ENCODE data around the gene PPARG. TPM values are rescaled to one million over a fixed set of nuclear protein-coding genes. Genes with fewer than 3 reads are reported as not detected.

PPARG gene
- total and polyA plus RNA-seq, 2 of the 8 experiments (the other 6 are each of a cell fraction or from before 2014, with no cell fraction given), result 0.06 TPM; not detected in 1

GRCh38 chr3:12268049-12268735 lies 20.7 kb upstream of the PPARG start:
- H3K4me1 ChIP-seq (replicated peaks in 1 of 4; ENCODE audit: control insufficient read depth in 3 of 4, insufficient read depth in 4 of 4, low read length in 3 of 4), result no peaks in the 10 kb centered on the region
- no peak overlapping the region for H2BK20ac ChIP-seq (ENCODE audit: low read length)
- no peak overlapping the region for H2BK12ac ChIP-seq (ENCODE audit: low read depth, low read length)
- no peak overlapping the region for H3K18ac ChIP-seq (ENCODE audit: extremely low read depth, low read length)
- H4K5ac ChIP-seq (ENCODE audit: insufficient read length, low read depth, low read length), result no peak overlapping the region
- H3K9me3 ChIP-seq (ENCODE audit: insufficient read depth in 2 of 2, low read depth in 1 of 2, low read length in 1 of 2), result no peaks in the 10 kb centered on the region
- no peak overlapping the region for H3K27ac ChIP-seq (ENCODE audit: low read depth, low read length)
- H3K9ac ChIP-seq (replicated peaks in 1 of 4; ENCODE audit: extremely low read depth in 1 of 4, low read depth in 3 of 4, low read length in 3 of 4), result no peak overlapping the region
- 91% methylated on average over 3 of the region's 3 CpGs; no CpG with 5 or more reads in 1 of the 2 experiments for WGBS, 2 experiments (ENCODE audit: extremely low coverage in 1 of 2, insufficient coverage in 1 of 2, insufficient read length in 1 of 2, insufficient replicate concordance in 2 of 2, low coverage in 1 of 2, low lambda C conversion rate in 2 of 2, missing lambda C conversion rate in 1 of 2)
- H3K4me3 ChIP-seq (ENCODE audit: extremely low read depth in 1 of 4, insufficient read depth in 2 of 4, low read depth in 3 of 4, low read length in 4 of 4), result no peak overlapping the region
- no peak overlapping the region for H4K8ac ChIP-seq (ENCODE audit: extremely low read depth, insufficient read depth, low read length)
- H3K4me2 ChIP-seq (ENCODE audit: insufficient read depth in 1 of 2, low read depth in 2 of 2, low read length in 2 of 2), result no peak overlapping the region
- no peaks in the 10 kb centered on the region for H3K79me2 ChIP-seq (ENCODE audit: control insufficient read depth in 1 of 2, insufficient read depth in 2 of 2, low read length in 2 of 2)
- H2AFZ ChIP-seq (ENCODE audit: low read length), result no peak overlapping the region
- H2BK15ac ChIP-seq (ENCODE audit: low read length), result no peak overlapping the region
- no peak overlapping the region for H3K56ac ChIP-seq (replicated peaks; ENCODE audit: insufficient read length, low read depth, low read length)
- H4K20me1 ChIP-seq (replicated peaks in 1 of 2; ENCODE audit: control insufficient read depth in 1 of 2, insufficient read depth in 2 of 2, low read length in 2 of 2), result no peaks in the 10 kb centered on the region
- H3K27me3 ChIP-seq (replicated peaks in 1 of 4; ENCODE audit: control insufficient read depth in 3 of 4, extremely low read depth in 1 of 4, insufficient read depth in 3 of 4, low read length in 3 of 4), result no peaks in the 10 kb centered on the region
- POLR2A ChIA-PET (ENCODE audit: partially characterized antibody), result no interaction called here
- no peak for DNase-seq (ENCODE audit: low read depth in 1 of 2, low spot score in 2 of 2)
- H3K4ac ChIP-seq (replicated peaks; ENCODE audit: insufficient read length, low read depth, low read length), result no peak overlapping the region
- no peak overlapping the region for H4K91ac ChIP-seq (replicated peaks; ENCODE audit: insufficient read length, low read length)
- no peak overlapping the region for H2BK120ac ChIP-seq (replicated peaks; ENCODE audit: low read depth, low read length)
- no peaks in the 10 kb centered on the region for H3K79me1 ChIP-seq (ENCODE audit: low read depth, low read length)
- no peak overlapping the region for H2BK5ac ChIP-seq (ENCODE audit: low read depth, low read length)
- H3K23me2 ChIP-seq (ENCODE audit: low read depth, low read length), result no peaks in the 10 kb centered on the region
- CTCF ChIA-PET (ENCODE audit: partially characterized antibody), result interaction anchor here (0.7 to 1.3 kb wide), 3 partner anchors 31 to 211 kb away, joined by 3 to 6 read pairs (median 3); no protein-coding TSS in a partner anchor
- H2AK5ac ChIP-seq (ENCODE audit: low read depth, low read length), result no peak overlapping the region
- no peak overlapping the region for H3K14ac ChIP-seq (ENCODE audit: insufficient read length)
- H3K23ac ChIP-seq (ENCODE audit: insufficient read length), result no peak overlapping the region
- FAIRE-seq, result no peak
- H3K36me3 ChIP-seq (ENCODE audit: control insufficient read depth in 2 of 4, insufficient read depth in 4 of 4, low read length in 3 of 4), result no peaks in the 10 kb centered on the region
- TF ChIP-seq KDM5A (IDR thresholded peaks at IDR 0.05; ENCODE audit: low read length), result no peak
- no peak for TF ChIP-seq GABPA (IDR thresholded peaks at IDR 0.05; ENCODE audit: borderline replicate concordance, insufficient read depth, low read length)
- TF ChIP-seq, protein P1, sequence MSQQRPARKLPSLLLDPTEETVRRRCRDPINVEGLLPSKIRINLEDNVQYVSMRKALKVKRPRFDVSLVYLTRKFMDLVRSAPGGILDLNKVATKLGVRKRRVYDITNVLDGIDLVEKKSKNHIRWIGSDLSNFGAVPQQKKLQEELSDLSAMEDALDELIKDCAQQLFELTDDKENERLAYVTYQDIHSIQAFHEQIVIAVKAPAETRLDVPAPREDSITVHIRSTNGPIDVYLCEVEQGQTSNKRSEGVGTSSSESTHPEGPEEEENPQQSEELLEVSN (IDR thresholded peaks at IDR 0.05), result no peak
- TF ChIP-seq ZNF274 (IDR thresholded peaks at IDR 0.05; ENCODE audit: borderline replicate concordance, extremely low read depth, low read length), result no peak
- no peak for TF ChIP-seq CBX5 (IDR thresholded peaks at IDR 0.05; ENCODE audit: low read depth, low read length)
- no peak for TF ChIP-seq GTF2F1 (IDR thresholded peaks at IDR 0.05; ENCODE audit: borderline replicate concordance, low read depth, low read length)
- no peak for TF ChIP-seq CREB1 (IDR thresholded peaks at IDR 0.05)
- TF ChIP-seq SRF (IDR thresholded peaks at IDR 0.05; ENCODE audit: low read depth, low read length), result no peak
- TF ChIP-seq BACH1 (IDR thresholded peaks at IDR 0.05; ENCODE audit: low read length), result no peak
- TF ChIP-seq TAF7 (optimal IDR thresholded peaks at IDR 0.05; ENCODE audit: borderline replicate concordance, low read depth, low read length), result no peak
- TF ChIP-seq SP2 (IDR thresholded peaks at IDR 0.05; ENCODE audit: low read length), result no peak
- no peak for TF ChIP-seq JUND (IDR thresholded peaks at IDR 0.05; ENCODE audit: low read length)
- no peak for TF ChIP-seq CHD2 (IDR thresholded peaks at IDR 0.05; ENCODE audit: low read length)
- no peak for TF ChIP-seq TAF1 (IDR thresholded peaks at IDR 0.05; ENCODE audit: low read depth, low read length)
